Measurements from ENCODE around the gene MXI1.
A peak's percentile ranks its signal among the peaks of the same experiment; 100 is the strongest.
"Not testable (repeated sequence)": the region's sequence is repeated elsewhere in the genome, so short reads cannot be mapped to it uniquely, and the experiment has no call there.

MXI1 gene

DNA sequence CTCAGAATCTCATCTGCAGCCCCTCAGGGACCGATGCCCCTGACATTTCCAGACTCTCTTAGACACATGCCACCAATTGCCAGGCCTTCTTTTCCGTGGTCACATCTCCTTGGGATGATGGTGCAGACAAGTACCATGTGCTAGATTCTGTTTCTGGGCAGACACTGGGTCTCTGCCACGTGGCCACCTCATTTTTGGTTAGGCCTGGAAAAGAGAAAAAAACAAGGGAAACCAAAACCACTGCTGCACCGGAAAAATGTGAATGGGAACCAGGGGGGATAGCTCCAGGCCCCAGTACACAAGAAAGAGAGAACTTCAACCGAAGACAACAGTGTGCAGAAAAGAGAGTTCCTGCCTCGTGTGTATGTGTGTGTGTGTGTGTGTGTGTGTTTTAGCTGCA, 23.0 kb upstream of the MXI1 start:
- no peak for DNase-seq

GRCh38 chr10:110185646-110186182, 21.7 kb upstream of the MXI1 start:
- not testable (repeated sequence) for DNase-seq

- no peak for DNase-seq
Measured at GRCh38 chr10:110190170-110190569, 17.2 kb upstream of the MXI1 start.

GRCh38 chr10:110192552-110192951, 14.9 kb upstream of the MXI1 start:
- DNase-seq, result no peak

DNA sequence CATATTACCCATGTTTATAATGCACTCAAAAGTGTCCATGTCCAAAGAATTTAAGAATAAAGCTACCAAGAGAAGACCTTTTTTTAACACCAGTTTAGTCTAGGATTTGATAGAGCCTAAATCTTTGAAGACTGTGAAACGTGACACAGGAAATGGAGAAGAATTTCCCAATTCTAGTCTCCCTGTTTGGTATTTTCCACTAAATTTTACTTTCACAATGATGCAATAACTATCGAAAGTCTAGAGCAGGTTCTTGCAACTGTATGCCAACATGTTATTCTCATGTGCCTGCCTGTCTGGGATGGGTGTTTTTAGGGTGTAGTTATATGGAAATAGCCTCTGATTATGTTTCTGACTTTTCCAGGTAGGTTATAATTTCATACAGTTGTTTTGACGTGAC, 6.9 kb upstream of the MXI1 start:
- no peak for DNase-seq

DNA sequence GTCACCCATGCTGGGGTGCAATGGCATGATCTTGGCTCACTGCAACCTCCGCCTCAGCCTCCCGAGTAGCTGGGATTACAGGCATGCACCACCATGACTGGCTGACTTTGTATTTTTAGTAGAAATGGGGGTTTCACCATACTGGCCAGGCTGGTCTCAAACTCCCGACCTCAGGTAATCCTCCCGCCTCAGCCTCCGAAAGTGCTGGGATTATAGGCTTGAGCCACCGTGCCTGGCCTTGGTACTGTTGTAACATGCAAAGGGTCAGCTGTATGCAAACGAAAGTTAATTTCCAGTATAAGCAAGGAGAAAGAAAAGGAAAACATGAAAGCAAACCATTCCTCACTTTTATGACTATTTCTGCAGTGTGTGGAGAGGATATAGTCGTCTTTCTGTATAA, 6.4 kb upstream of the MXI1 start:
- DNase-seq, result not testable (repeated sequence)

DNA sequence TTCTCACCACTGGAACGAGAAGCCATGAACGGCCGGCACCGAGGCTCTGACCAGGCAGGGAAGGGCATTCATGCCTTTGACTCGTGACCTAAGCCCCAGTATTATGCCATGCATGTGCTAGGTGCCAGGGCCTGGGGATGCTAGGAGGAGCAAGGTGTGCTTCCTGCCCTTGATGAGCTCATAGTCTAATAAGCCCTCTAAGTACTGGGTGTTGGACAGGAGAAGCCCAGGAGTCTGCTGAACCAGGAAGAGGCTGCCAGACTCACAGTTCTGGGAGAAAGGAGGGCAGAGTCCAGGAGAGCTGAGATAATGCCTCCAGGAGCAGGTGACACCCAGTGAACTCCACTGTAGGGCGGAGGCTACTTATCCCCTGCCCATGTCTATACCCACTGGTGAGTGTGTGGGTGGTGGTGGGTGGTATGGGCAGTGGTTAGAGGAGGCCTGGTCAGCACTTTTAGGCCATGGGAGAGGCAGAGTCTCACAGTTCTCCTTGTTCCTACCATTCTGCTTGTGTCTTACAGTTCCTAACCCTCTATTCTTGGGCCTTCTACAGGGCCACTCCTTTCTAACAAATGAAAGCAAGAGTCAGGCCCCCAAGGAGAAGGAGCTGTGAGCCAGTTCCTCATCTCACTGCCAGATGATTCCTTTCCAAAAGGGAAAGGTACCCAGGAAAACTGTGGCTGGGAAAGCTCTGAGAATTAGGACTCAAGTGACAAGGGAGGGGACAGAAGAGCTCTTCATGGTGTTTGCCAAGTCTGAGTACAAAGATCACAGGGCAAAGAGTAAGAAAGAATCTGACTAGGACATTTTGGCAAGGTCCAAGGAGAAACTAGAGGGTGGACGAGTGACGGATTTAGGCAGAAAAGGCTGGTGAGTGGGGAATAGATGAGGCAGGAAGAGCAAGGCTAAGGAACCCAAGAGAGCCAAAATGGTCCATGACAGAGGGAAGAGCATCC, 3.6 kb upstream of the MXI1 start:
- DNase-seq, result no peak

GRCh38 chr10:110205051-110205675, 2.2 kb upstream of the MXI1 start:
- DNase-seq, result no peak

- DNase-seq, result peak; percentile 17
Measured at GRCh38 chr10:110207805-110208613, 604 bp downstream of the MXI1 start.

DNA sequence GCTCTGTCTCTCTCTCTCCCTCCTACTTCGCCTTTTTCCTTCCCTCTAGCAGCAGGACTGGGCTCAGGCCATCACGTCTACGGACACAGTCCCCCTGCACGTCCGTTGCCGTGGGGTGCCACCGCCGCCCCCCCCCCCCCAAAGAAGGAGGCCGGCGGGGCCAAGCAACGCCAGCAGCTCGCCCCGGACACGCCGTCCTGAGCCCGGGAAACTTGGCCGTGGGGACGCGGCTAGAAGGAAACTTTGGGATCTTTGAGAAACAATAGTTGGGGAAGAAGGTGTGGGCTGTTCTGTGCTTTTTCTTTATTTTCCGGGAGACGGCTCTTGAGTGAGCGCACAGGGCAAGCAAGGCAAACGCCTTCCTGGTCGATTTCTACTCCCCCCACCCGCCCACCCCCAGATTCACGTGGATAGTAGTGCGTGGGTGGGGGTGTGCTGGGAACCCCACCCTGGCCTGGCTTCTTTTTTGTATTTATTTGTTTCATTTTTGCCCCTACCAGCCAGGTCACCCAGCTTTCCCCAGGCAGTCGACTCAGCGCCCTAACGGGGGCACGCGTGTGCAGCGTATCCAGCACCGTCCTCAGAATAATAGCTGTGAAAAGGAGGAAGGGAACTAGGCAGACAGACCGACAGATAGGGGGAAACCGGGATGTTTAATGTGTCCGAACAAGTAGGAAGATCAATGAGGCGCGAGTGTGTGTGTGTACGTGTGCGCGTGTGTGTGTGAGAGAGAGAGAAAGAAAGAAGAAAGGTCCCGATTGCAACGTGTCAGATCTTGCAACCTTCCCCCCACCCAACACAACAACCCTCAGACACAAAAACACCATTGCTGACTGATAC, 1.4 kb downstream of the MXI1 start:
- no peak for DNase-seq

- no peak for DNase-seq
Measured at GRCh38 chr10:110209454-110209925, 2.1 kb downstream of the MXI1 start.

DNA sequence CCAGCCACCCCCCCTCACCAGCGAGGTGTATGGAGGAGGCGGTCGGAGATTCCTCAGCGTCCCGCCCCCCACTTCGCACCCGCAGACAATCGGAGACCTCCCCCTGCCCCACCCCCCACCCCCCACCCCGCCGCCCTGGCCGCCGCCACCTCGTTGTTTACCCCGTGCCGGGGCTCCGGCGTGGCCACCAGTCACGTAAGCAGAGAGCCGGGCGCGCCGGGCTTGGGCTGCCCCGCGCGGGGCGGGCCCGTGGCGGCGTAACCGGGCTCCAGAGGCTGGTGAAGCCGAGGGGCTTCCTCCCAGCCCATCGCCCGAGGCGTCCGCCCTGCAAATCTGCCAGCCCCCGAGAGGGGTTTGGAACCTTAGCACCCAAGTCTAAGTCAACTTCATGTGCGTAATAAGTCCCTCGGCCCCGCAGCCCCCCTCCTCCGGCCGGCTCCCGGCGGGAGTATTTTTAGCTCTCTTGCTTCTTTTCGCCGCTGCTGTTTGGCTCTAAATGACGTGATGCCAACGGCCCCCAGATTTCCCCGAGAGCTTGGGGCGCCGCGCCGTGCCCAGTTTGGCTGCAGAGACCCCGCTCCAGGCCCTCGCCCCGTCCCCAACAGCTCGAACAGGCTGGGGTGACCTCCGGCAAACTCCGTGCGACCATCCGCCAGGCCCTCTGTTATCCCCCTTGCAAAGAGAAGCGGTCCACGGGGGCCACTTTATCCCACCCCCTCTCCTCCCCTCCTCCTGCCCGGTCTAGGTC, 2.7 kb downstream of the MXI1 start:
- no peak for DNase-seq

DNA sequence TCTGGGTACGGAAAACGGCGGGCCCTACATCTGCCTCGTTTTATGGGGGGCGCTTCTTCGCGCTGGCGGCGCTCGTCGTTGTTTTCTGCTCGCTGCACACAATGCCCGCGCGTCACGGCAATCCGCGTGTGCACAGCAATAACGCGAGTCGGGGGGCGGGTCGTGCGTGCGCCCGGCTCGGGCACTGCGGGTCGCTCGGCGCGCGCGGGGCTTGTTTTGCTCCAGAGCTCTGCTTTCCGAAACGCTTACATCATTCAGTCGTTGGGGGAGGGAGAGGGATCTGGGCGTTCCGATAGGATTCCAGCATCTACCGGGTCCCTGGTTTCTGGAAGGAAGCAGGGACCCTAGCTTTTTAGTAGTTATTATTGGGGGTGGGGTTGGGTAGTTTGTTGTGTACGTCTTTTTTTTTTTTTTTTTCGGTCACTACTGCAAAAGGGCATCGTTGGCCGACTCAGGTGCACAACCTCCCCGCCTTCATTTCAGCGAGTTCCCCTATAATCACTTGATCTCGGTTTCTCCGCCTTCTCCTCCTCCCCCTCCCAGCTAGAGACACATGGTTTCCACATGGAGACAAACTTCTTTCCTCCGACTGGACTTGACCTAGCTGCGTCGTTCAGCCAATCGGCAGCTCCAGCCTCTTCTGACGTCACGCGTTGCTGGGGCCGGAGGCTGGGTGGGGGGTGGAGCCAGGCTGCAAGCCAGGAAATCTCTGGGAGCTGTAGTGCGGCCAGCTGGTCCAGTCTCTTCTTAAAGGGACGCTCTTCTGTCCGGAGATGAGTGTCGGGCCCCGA, 3.5 kb downstream of the MXI1 start:
- DNase-seq, result peak; percentile 95

DNA sequence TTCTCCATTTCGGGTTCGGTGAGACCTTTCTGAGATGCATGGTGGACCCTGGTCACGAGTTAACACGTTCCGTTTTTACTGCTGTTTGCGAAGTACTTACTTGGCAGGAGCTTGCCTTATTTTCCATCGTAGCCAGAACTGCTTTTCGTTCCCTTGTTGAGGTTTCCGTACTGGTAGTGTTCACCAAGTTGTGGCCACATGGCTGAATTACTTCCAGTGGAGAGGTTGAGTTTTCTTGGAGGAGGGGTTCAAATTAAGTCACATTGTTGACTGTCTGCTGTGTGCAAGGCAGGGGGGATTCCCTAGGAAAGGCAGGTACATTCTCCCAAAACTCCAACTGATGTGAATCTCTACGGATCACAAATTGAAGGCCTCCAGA, 4.0 kb downstream of the MXI1 start:
- DNase-seq, result no peak

DNA sequence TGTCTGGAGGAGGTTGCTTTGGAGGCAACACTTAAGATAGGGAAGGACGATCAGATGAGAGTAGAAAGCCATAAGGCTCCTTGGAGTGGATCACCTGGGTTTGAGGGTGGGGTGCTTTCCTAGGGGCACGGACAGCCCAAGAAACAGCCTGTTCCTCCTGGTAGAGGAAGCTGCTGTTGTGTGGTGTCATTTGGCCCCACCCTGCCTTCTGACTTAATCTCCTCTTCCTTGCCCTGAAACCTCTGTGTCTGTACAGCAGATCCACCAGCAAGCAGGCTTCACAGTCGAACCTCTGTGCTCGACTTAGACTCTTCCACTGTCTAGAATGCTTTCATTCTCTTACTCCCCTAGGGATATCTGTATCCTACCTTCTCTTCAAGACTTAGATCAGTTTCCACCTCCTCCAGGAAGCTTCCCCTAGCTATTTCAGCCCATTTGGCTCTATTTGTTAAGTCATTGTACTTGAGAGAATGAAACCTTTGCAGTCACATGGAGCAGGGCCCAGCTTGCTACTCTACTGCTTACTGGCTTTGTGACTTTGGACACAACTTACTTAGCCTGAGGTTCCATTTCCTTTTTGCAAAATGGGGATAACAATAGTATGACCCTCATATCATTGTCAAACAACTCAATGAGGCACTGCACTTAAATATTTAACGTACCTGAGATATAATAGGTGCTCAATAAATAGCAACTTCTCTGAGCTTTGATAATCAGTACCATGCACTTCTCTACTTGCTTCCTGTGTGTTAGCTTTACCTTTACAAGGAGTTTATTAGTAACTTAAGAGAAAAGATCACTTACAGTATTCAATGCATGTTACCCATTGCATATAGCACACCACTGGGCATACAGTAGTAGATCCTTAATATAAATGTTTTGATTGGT, 5.0 kb downstream of the MXI1 start:
- no peak for DNase-seq

DNA sequence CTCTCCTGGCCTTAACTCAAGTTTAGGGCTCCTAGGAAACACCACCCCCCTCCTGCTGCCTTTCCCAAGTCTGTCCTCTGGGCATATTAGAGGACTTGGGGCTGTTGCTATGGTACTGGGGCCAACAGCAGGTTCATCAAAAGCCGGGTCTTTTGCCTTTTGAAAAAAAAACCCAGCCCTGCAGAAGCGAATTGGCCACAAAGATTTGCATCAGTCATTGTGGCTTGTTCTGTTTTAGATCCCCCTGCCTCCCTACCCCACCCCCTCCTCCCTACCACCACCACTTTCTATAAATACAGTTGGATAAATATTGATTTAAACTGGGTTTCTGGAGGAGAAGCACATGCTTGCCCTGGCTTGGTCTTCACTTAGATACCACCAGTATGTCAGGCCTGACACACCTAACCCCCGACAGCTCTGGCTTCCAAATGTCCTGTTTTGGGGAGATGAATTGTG, 7.0 kb downstream of the MXI1 start:
- DNase-seq, result no peak

- DNase-seq, result no peak
Measured at GRCh38 chr10:110215286-110216170, 8.1 kb downstream of the MXI1 start.

DNA sequence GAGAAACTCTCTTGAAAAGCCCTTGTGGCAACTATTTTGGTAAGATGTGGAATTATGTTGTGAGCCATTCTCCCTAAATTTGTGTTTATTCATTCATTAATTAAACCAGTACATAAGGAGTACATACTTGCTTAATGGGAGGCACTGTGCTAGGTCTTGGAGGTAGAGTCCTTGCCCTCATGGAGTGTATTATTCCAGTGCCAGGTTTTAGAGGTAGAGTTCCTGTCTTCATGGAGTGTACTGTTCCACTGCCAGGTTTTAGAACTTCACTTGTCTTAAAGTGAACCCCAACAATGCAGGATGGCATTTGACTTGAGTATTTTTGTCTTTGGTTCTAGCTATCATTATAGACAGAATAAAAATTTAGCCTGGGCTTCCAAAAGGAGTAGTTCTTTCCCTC, 8.8 kb downstream of the MXI1 start:
- DNase-seq, result no peak

All from SHP77 treated with DMSO at 0.1 percent for 48 hours (cell line).